GM12878 (cell line): Measurements from ENCODE around the gene TOM1L1. TPM values are rescaled to one million over a fixed set of nuclear protein-coding genes. Genes with fewer than 3 reads are reported as not detected.

Experiments used
- ATAC-seq: fragments of 200-7000 bp; cut with Tn5 transposase; 3 replicates; pipeline ENCODE4 v1.9.1; 2020; ENCODE audit warnings: mild to moderate bottlenecking, moderate library complexity
- BruUV-seq: library from RNA; stranded (reverse); fragments of 400-500 nt; replicated peaks from 2 replicates; lab custom pipeline; 2021; lab: Mats Ljungman, UMichigan
- CTCF ChIA-PET: fragments of 300-600 bp; sonication (Branson Sonifier 250); formaldehyde crosslinking; extraction: SDS; loops from one replicate; lab custom pipeline; 2021; ENCODE audit warnings: inconsistent platforms; lab: Yijun Ruan, JAX
- POLR2A ChIA-PET: fragments of 350-600 bp; formaldehyde crosslinking; extraction: SDS; loops from one replicate; lab custom pipeline; 2021; ENCODE audit warnings: inconsistent platforms; lab: Charles Lee
- RAD21 ChIA-PET: fragments of 300-600 bp; sonication (Branson Sonifier 250); formaldehyde crosslinking; loops from one replicate; lab custom pipeline; 2023; ENCODE audit warnings: antibody characterized with exemption; ENCODE audit not compliant: unreplicated experiment; lab: Charles Lee
- SMC1A ChIA-PET: fragments of 300-600 bp; sonication (Branson Sonifier 250); formaldehyde crosslinking; loops from one replicate; lab custom pipeline; 2023; ENCODE audit not compliant: unreplicated experiment, uncharacterized antibody; lab: Charles Lee
- DNase-seq: peaks from one replicate; pipeline ENCODE4 v3.0.0-alpha.2; 2011; ENCODE audit warnings: low read depth, low spot score
- FAIRE-seq: peaks from 3 replicates; lab custom pipeline; 2011; peaks lifted over from hg19 to GRCh38; lab: Jason Lieb, UNC
- H2AFZ ChIP-seq: 2 replicates; pipeline ENCODE4 v1.6.0; 2011; ENCODE audit warnings: low read depth, low read length, control low read depth; ENCODE audit not compliant: control insufficient read depth
- H3K27ac ChIP-seq: 2 replicates; pipeline ENCODE4 v1.5.1; 2011; ENCODE audit warnings: control low read depth; ENCODE audit not compliant: control insufficient read depth, insufficient read depth
- H3K27me3 ChIP-seq, 2 experiments: replicated peaks in 1 of 2; 2 replicates each; pipeline versions ENCODE4 v1.6.0 to v1.6.1; 2011; ENCODE audit warnings: low read length in 1 of 2; ENCODE audit not compliant: control insufficient read depth in 2 of 2, insufficient read depth in 2 of 2
- H3K36me3 ChIP-seq, 2 experiments: 2 replicates each; pipeline ENCODE4 v1.5.1; 2011; ENCODE audit warnings: low read length in 1 of 2; ENCODE audit not compliant: control insufficient read depth in 2 of 2, insufficient read depth in 2 of 2
- H3K4me1 ChIP-seq: 2 replicates; pipeline ENCODE4 v1.6.1; 2011; ENCODE audit warnings: mild to moderate bottlenecking, low read length, moderate library complexity, mixed read lengths; ENCODE audit not compliant: control insufficient read depth, insufficient read depth
- H3K4me2 ChIP-seq: 2 replicates; pipeline ENCODE4 v1.6.0; 2011; ENCODE audit warnings: control low read depth; ENCODE audit not compliant: control insufficient read depth, insufficient read depth
- H3K4me3 ChIP-seq: fragments of 200-600 bp; sonication (generic); 2 replicates; pipeline ENCODE4 v1.5.1; 2016
- H3K79me2 ChIP-seq: 2 replicates; pipeline ENCODE4 v1.6.0; 2011; ENCODE audit warnings: low read length; ENCODE audit not compliant: control insufficient read depth, insufficient read depth
- H3K9ac ChIP-seq: 2 replicates; pipeline ENCODE4 v1.8.0; 2011; ENCODE audit warnings: low read length, control low read depth, mixed read lengths; ENCODE audit not compliant: control insufficient read depth, insufficient read depth
- H3K9me3 ChIP-seq: replicated peaks from 3 replicates; pipeline ENCODE4 v1.5.1; 2011; ENCODE audit warnings: mild to moderate bottlenecking, low read length; ENCODE audit not compliant: control insufficient read depth, insufficient read depth
- H4K20me1 ChIP-seq: 2 replicates; pipeline ENCODE4 v1.6.0; 2011; ENCODE audit not compliant: control insufficient read depth, insufficient read depth
- CREM ChIP-seq: IDR thresholded peaks from 2 replicates; pipeline ENCODE4 v1.6.1; 2014; ENCODE audit warnings: antibody characterized with exemption, low read depth
- CTCF ChIP-seq, 3 experiments: IDR thresholded peaks in 2 of 3; conservative IDR thresholded peaks in 1 of 3; 2 replicates each; pipeline ENCODE4 v1.5.1; 2011; ENCODE audit warnings: low read depth in 3 of 3, low read length in 3 of 3, mild to moderate bottlenecking in 3 of 3, control low read depth in 2 of 3, moderate library complexity in 2 of 3, inconsistent platforms in 1 of 3, mixed read lengths in 1 of 3; ENCODE audit not compliant: control insufficient read depth in 2 of 3, insufficient read depth in 1 of 3; ENCODE audit errors: extremely low read depth in 1 of 3
- E4F1 ChIP-seq: fragments of 450-650 bp; IDR thresholded peaks from 2 replicates; pipeline ENCODE4 v1.6.1; 2018; ENCODE audit warnings: borderline replicate concordance, mild to moderate bottlenecking; ENCODE audit not compliant: partially characterized antibody
- ETV6 ChIP-seq, 2 experiments: fragments of 450-650 bp in 1 of 2; IDR thresholded peaks in 1 of 2; conservative IDR thresholded peaks in 1 of 2; 2 replicates each; pipeline ENCODE4 v1.6.1; 2014; ENCODE audit warnings: antibody characterized with exemption in 1 of 2, borderline replicate concordance in 1 of 2, low read depth in 1 of 2, mild to moderate bottlenecking in 1 of 2, moderate library complexity in 1 of 2
- EZH2 ChIP-seq: IDR thresholded peaks from 2 replicates; pipeline ENCODE4 v1.6.1; 2012; ENCODE audit warnings: low read depth, mild to moderate bottlenecking, control low read depth, inconsistent platforms, low read length, borderline replicate concordance; ENCODE audit not compliant: control insufficient read depth
- MEF2A ChIP-seq: IDR thresholded peaks from 2 replicates; pipeline ENCODE4 v1.6.1; 2011; ENCODE audit warnings: low read depth, mild to moderate bottlenecking, low read length, moderate library complexity; ENCODE audit not compliant: insufficient read depth
- NKRF ChIP-seq: fragments of 450-650 bp; conservative IDR thresholded peaks from 2 replicates; pipeline ENCODE4 v1.6.1; 2017; ENCODE audit warnings: mild to moderate bottlenecking, moderate library complexity
- PAX8 ChIP-seq: fragments of 450-650 bp; IDR thresholded peaks from 2 replicates; pipeline ENCODE4 v1.6.1; 2017; ENCODE audit warnings: mild to moderate bottlenecking, moderate library complexity
- PML ChIP-seq: IDR thresholded peaks from 2 replicates; pipeline ENCODE4 v1.6.1; 2012; ENCODE audit warnings: low read length, inconsistent platforms
- RBBP5 ChIP-seq: fragments of 200-600 bp; sonication (generic); conservative IDR thresholded peaks from 2 replicates; pipeline ENCODE4 v1.6.1; 2016
- RCOR1 ChIP-seq: conservative IDR thresholded peaks from 2 replicates; pipeline ENCODE4 v1.6.1; 2012; ENCODE audit warnings: low read depth, low read length, improper control_type of control experiment
- RELA ChIP-seq: fragments of 450-650 bp; IDR thresholded peaks from 2 replicates; pipeline ENCODE4 v1.8.0; 2014; ENCODE audit warnings: borderline replicate concordance; ENCODE audit not compliant: partially characterized antibody
- STAT3 ChIP-seq: IDR thresholded peaks from 2 replicates; pipeline ENCODE4 v1.6.1; 2011; ENCODE audit warnings: low read depth, low read length, improper control_type of control experiment
- TBL1XR1 ChIP-seq: IDR thresholded peaks from 2 replicates; pipeline ENCODE4 v1.6.1; 2012; ENCODE audit warnings: low read depth, low read length, improper control_type of control experiment
- USF1 ChIP-seq: IDR thresholded peaks from 2 replicates; pipeline ENCODE4 v1.6.1; 2011; ENCODE audit warnings: borderline replicate concordance, low read depth, mild to moderate bottlenecking, moderate library complexity, mixed read lengths, low read length; ENCODE audit not compliant: insufficient read depth; ENCODE audit errors: extremely low read length
- ZNF24 ChIP-seq: fragments of 450-650 bp; IDR thresholded peaks from 2 replicates; pipeline ENCODE4 v1.6.1; 2017; ENCODE audit warnings: antibody characterized with exemption, mild to moderate bottlenecking
- WGBS: methylation state at CpG from one replicate; pipeline ENCODE4 v1.1.6; 2016; ENCODE audit warnings: low lambda C conversion rate; ENCODE audit not compliant: insufficient replicate concordance, insufficient coverage; ENCODE audit errors: missing lambda C conversion rate; 5-methylcytosine and 5-hydroxymethylcytosine counted together
- in situ Hi-C: fragments of 300-500 bp; cut with MboI; formaldehyde crosslinking; loops from 9 replicates; pipeline ENCODE4 v1.14.3; 2018; ENCODE audit warnings: mixed read lengths
- intact Hi-C: fragments of 100-400 bp; cut with micrococcal nuclease; formaldehyde crosslinking; loops from one replicate; pipeline ENCODE4 v1.14.2; 2022; ENCODE audit not compliant: unreplicated experiment
- polyA plus RNA-seq, 11 experiments: library from polyadenylated mRNA; depleted of rRNA in 4 of 11; unstranded in 6 of 11; stranded (reverse) in 5 of 11; fragments of >200 nt; fragmentation: Nextera tagmentation in 4 of 11; fragmentation: Illumina TruSeq in 1 of 11; extraction: Ambion mirVana in 4 of 11; extraction: Trizol in 1 of 11; gene quantifications; 1 replicate in 1 of 11; 2 replicates in 10 of 11; pipeline versions ENCODE4 v1.2.1 to v1.2.3, GENCODE V29; 2011 to 2016; ENCODE audit warnings: inconsistent platforms in 2 of 11, missing spikeins in 2 of 11, low read depth in 1 of 11
- total RNA-seq, 4 experiments: library from RNA; depleted of rRNA in 3 of 4; stranded (reverse); fragments of >200 nt in 3 of 4; fragmentation: Illumina TruSeq in 1 of 4; extraction: Trizol in 1 of 4; gene quantifications; 2 replicates each; pipeline versions ENCODE4 v1.2.1 to v1.2.3, GENCODE V29; 2013 to 2021

Gene TOM1L1
- total and polyA plus RNA-seq, 10 of the 15 experiments (the other 5 are each of a cell fraction or from before 2014, with no cell fraction given), result 1.9 to 8.8 (median 2.5) TPM

GRCh38 chr17:54909766-54910165, 9.1 kb downstream of the TOM1L1 start:
- Histone ChIP-seq H2AFZ (no peak overlapping the region), H3K9ac (no peak overlapping the region), H3K36me3 (no peaks in the 10 kb centered on the region), H3K9me3 (no peaks in the 10 kb centered on the region), H3K27ac (no peak overlapping the region), H3K4me1 (no peaks in the 10 kb centered on the region), H4K20me1 (no peaks in the 10 kb centered on the region), H3K27me3 (no peaks in the 10 kb centered on the region), H3K4me3 (no peak overlapping the region), H3K79me2 (no peaks in the 10 kb centered on the region), H3K4me2 (no peak overlapping the region)
- SMC1A ChIA-PET, result no interaction called here
- CTCF ChIA-PET, result no interaction called here
- no peak for ATAC-seq
- no TSS peak for BruUV-seq
- POLR2A ChIA-PET, result interaction anchor here (0.6 kb wide), 1 partner anchor 52 kb away, joined by 3 read pairs; no protein-coding TSS in a partner anchor
- WGBS, result 2% methylated on average over 2 of the region's 2 CpGs
- no peak for DNase-seq
- FAIRE-seq, result no peak
- intact Hi-C loops (no loop called here), in situ Hi-C loops (no loop called here)
- RAD21 ChIA-PET, result no interaction called here
- TF ChIP-seq ETV6 (conservative IDR thresholded peaks at IDR 0.05 in 1 of 2, IDR thresholded peaks at IDR 0.05 in 1 of 2; ENCODE audit: borderline replicate concordance in 1 of 2, low read depth in 1 of 2) (no peak), RELA (no peak), E4F1 (no peak), MEF2A (no peak), EZH2 (no peak), NKRF (no peak), USF1 (no peak), RCOR1 (no peak), CREM (no peak), CTCF (IDR thresholded peaks at IDR 0.05 in 2 of 3, conservative IDR thresholded peaks at IDR 0.05 in 1 of 3; ENCODE audit: control insufficient read depth in 2 of 3, extremely low read depth in 1 of 3, insufficient read depth in 1 of 3, low read depth in 3 of 3, low read length in 3 of 3) (no peak), PML (no peak), RBBP5 (no peak), STAT3 (no peak), ZNF24 (no peak), PAX8 (no peak), TBL1XR1 (no peak)
